Esophagus squamous epithelium (tissue), 4 donors: Measurements from ENCODE around the gene ZNF747.

Source experiments
- POLR2A ChIP-seq, 4 donors: fragments of 450-650 bp; IDR thresholded peaks; one replicate each; pipeline ENCODE4 v1.6.1; 2017; ENCODE audit warnings: antibody characterized with exemption in 4 of 4, mild to moderate bottlenecking in 4 of 4, moderate library complexity in 3 of 4
- TF ChIP-seq, protein P1 (sequence below), 6 experiments: fragments of 450-650 bp in 4 of 6; fragments of 200-600 bp in 2 of 6; sonication (generic) in 2 of 6; IDR thresholded peaks; one replicate each; pipeline ENCODE4 v1.5.1; 2016 to 2019; ENCODE audit warnings: antibody characterized with exemption in 6 of 6, mild to moderate bottlenecking in 4 of 6, moderate library complexity in 4 of 6

DNA sequence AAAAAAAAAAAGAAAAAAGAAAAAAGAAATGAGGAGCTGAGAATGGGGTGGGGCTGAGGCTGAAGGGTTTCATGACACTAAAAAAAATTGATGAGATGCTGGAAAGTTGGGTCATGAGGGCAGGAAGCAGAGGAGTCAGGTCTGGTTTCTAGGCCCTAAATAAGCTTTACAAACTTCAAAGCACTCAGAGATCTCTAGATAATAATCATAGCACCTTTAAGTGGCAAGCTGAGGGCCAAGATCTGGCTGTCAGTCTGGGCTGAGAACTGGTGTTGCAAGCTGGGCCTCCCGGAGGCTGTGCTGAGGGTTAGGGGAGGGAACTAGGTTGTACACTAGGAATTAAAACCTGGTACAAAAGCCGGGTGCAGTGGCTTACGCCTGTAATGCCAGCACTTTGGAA is 17.1 kb upstream of the ZNF747 start:
- TF ChIP-seq POLR2A (IDR thresholded peaks at IDR 0.05), result no peak
- TF ChIP-seq, protein P1, sequence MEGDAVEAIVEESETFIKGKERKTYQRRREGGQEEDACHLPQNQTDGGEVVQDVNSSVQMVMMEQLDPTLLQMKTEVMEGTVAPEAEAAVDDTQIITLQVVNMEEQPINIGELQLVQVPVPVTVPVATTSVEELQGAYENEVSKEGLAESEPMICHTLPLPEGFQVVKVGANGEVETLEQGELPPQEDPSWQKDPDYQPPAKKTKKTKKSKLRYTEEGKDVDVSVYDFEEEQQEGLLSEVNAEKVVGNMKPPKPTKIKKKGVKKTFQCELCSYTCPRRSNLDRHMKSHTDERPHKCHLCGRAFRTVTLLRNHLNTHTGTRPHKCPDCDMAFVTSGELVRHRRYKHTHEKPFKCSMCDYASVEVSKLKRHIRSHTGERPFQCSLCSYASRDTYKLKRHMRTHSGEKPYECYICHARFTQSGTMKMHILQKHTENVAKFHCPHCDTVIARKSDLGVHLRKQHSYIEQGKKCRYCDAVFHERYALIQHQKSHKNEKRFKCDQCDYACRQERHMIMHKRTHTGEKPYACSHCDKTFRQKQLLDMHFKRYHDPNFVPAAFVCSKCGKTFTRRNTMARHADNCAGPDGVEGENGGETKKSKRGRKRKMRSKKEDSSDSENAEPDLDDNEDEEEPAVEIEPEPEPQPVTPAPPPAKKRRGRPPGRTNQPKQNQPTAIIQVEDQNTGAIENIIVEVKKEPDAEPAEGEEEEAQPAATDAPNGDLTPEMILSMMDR (IDR thresholded peaks at IDR 0.05), result no peak
